GM21786 (cell line): ENCODE results near the gene TSPAN14.
"Not testable (repeated sequence)": the region's sequence is repeated elsewhere in the genome, so short reads cannot be mapped to it uniquely, and the experiment has no call there.

Experiments used
- ATAC-seq: cut with Tn5 transposase; IDR thresholded peaks from one replicate; pipeline ENCODE4 v1.9.1; 2021; ENCODE audit not compliant: unreplicated experiment

Gene TSPAN14

GRCh38 chr10:80520661-80521470, 66.8 kb downstream of the TSPAN14 start:
- no peak for ATAC-seq

DNA sequence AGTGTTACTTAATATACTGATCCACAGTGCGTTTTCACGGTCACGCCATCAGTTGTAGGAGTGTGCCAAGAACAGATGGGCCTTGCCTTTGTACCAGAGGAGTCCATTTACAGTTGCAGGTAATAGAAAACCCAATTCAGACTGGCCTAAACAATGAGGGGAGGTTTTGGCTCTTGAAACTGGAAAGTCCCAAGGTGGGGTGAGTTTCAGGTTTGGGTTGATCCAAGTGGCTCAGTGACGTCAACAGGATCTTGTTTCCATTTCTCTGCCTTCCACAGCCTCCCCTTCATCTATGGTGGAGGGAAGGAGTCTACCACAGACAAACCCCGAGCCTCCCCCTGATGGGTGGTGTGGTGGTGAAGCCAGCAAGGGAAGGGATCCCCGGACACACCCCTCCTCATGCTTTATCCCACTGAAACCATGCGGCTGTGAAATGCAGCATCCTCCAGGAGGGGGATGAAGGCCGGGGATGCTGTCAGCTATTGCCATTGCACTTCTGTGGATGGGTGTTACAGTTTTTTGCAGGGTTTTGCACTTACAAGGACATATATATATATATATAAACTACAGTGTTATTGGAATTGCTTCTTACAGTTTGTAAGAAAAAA, 68.8 kb downstream of the TSPAN14 start:
- ATAC-seq = no peak

GRCh38 chr10:80523773-80524172, 69.7 kb downstream of the TSPAN14 start:
- no peak for ATAC-seq

DNA sequence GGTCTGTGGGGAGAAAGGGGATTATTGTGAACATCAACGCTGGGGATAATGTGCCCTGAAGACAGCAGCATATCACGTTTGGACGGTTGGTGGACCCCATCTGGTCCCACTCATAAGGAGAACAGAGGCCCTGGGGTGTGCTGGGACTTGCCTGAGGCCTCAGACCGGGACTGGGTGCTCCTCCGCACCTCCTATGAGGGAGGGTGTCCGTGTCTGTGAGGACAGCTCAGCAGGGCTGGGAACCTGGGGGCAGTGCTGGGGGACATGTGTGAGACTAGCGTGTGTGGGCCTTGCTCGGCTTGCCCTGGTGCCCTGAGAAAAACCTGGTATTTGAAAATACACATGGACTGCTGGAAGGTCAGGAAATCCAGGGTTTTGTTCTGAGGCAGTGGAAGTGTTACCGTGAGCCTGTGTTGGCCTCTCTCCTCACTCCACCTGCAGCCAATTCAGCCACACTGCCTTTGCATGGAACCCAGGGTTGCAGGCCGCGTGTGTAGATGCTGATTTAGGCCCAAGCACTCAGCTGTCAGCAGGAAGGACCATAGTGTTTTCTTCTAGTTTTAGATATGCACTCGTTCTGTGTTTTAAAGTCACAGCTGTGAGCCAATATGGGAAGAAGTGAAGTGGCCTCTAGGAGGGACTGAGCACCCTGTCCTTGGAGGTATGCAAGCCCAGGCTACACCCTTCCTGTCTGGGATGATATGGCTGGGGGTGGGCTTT, 70.2 kb downstream of the TSPAN14 start:
- ATAC-seq = no peak

DNA sequence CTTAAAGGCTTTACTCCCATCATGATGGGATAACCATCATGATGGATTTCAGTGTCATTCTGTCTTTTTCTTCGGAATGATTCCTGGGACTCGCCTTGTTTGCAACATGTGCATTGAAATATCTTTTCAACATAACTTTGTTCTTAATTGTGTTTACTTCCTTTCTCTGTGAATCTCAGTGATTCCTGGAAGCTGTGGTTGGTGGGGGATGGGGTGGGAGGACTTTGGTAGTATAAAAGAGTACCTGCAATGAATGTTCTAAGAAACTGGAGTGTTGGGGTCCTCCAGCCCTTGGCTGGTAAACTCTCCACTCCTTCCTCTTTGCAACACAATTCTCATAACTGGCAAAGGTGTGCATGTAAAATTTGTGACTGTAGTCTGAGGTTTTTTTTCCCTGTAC, 72.1 kb downstream of the TSPAN14 start:
- no peak for ATAC-seq

DNA sequence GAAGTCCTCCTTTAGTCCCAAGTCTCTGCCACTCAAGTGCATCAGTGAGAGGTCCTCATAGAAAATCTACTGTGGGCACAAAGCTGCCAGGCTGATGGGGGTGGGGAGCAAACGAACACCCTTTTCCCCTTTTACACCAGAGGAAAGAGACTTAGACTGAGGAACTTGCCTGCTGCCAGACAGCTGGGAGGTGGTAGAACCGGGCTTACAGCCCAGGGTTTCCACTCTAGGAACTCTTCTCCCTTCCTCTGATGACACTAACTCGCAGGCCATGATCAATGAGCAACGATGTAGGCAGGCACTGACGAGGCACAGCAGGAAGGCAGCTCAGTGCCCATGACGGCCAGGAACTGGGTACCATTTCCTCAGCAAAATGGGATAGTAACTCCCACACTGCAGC, 72.6 kb downstream of the TSPAN14 start:
- no peak for ATAC-seq

GRCh38 chr10:80528185-80528700, 74.1 kb downstream of the TSPAN14 start:
- ATAC-seq = no peak

DNA sequence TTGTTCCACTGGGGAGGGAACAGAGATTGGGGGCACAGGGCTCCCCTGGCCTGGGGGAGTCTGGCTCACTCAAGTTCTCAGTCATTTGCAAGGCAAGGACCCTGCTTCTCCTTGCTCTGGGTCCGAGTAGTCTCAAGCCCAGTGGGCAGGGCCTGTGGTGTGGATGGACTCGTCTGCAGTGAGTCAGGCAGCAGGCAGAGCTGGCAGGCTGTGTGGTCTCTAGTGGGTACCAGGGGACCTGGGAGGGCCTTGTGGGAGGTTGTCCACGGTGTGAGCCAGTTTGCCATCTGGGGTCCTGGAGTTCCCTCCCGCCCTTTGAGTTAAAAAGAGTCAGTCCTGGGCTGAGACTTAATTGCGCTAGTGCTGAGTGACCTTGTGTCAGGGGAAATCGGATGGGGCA, 74.8 kb downstream of the TSPAN14 start:
- ATAC-seq = no peak

GRCh38 chr10:80529604-80530003, 75.5 kb downstream of the TSPAN14 start:
- ATAC-seq = no peak

DNA sequence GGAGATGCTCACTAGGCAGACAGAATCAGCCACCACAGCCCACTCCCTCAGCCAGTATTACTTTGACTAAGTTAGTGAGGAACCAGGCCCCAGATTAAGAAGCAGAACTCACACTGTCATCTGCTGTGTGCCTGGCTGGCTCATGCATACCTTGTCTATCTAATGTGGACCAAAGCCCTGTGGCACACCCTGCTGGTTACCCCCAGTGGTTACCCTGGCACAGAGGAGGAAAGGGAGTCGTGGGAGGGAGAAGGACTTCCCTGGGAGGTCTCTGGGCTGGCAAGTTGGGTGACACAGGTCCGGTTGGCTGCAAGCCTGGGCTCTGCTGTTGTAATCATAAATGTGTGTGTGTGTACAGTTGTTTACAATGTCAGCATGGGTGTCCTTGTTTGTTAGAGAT, 76.1 kb downstream of the TSPAN14 start:
- ATAC-seq = peak; percentile 74

DNA sequence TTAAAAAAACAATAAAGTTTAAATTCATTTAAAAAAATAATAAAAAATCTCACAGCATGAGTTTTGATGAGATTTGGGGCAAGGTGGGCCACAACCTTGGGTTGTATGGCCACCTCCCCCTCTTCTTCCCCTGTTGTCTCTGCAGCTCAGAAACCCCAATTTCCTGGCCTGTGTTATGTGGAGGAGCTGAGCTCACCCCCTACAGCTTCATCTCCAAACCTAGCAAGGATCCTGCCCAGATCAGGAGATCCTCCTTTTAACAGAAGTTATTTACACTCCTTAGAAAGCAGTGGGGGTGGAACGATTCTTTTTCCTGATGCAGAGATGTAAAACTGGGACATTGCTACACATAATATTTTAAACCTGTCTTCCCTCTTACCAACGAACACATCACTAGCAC, 76.7 kb downstream of the TSPAN14 start:
- ATAC-seq = no peak

- ATAC-seq = no peak
These were observed 78.5 kb downstream of the TSPAN14 start for GRCh38 chr10:80532571-80532970.

- ATAC-seq = not testable (repeated sequence)
These were observed 79.9 kb downstream of the TSPAN14 start for GRCh38 chr10:80534059-80534458.

DNA sequence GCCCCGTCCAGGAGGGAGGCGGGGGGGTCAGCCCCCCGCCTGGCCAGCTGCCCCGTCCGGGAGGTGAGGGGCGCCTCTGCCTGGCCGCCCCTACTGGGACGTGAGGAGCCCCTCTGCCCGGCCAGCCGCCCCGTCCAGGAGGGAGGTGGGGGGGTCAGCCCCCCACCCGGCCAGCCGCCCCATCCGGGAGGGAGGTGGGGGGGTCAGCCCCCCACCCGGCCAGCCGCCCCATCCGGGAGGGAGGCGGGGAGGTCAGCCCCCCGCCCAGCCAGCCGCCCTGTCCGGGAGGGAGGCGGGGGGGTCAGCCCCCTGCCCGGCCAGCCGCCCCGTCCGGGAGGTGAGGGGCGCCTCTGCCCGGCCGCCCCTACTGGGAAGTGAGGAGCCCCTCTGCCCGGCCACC, 80.5 kb downstream of the TSPAN14 start:
- ATAC-seq = not testable (repeated sequence)

- ATAC-seq = peak; percentile 75
These were observed 81.7 kb downstream of the TSPAN14 start for GRCh38 chr10:80535671-80536360.

DNA sequence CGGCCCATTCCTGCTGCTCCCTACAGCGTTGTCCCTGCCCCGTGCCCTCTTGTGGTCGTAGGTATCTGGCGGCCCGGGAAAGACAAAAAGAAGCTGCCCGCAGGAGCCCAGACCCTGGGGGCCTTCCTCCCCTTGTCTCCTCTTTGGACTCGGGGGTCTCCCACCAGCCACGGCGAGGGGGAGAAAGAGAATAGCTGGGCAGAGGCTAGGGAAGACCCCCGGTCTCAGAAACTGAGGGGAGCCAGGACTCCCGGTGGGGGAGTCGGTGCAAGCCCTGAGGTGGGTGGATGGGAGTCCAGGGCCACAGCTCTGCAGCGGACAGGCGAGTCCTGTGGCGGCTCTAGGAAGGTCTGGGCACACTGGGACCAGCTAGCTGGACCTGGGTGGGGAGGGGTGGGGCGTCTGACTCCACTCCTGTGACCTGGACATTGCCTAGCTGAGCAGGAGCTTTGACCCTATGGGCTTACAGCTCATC, 82.3 kb downstream of the TSPAN14 start:
- no peak for ATAC-seq

DNA sequence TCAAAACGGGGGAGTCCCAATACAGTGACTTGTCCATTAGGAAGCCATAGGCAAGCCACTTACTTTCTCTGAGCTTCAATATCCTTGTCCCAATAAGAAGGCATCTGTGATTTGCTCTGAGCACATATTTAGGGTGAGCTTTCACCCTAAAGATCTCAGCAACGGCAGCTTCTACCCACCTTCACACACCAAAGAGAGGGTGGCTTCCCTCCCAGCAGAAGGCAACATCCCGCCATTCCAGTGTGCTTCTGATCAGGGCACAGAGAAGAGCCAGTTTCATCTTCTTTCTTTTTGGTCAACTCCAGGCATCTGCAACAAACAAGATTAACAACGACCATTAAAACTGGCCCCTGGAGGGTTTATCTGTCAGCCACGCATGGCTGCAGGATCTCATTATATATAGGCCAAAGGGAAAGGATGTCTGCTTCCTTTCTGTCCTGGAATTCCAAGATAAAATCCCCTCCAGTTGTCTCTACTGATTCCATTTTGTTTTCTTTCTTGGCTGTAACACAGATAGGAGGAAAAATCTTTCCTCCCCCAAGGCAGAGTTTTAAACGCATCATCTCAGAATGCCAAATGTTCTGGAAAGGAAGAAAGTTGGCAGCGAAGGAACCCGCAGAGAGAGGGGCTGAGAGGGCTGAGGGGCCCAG, 83.1 kb downstream of the TSPAN14 start:
- ATAC-seq = no peak

GRCh38 chr10:80537736-80538480, 83.8 kb downstream of the TSPAN14 start, which contains the start of gene SH2D4B:
Gene SH2D4B, plus strand, starts transcription at chr10:80537902. Its CDS starts 430 bp downstream, at chr10:80538332.
- ATAC-seq = no peak

DNA sequence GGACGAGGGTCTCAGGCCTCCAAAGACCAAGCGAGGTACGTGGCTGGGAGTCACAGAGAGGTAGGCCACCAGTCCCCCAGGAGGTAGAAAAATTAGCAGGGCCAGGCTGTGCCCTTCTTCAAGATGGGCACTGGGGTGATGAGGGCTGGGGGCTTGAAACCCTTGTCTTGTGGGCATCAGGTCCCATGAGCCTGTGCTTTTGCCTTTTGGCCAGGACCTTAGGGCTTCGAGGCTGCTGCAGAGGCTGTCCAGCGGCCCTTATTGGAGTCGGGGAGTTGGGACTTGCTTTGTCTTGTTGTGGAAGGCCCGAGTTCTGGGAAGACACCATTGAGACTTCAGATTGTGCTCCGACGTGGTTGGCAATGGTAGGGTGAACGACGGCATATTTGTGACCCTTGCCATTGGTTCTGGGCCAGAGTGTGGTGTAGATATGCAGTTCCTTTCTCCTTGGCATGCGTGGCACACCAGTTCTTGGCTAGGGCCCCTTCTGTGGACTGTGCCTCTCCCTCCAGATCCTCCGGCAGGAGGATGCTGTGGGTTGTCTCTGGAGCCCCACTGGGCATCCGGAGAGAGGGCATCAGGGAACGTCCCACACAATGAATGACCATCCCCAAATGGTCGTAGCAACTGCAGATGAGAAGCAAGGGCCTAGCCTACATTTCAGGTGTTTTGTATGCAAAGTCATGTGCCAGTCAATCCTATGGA, 84.5 kb downstream of the TSPAN14 start:
- no peak for ATAC-seq
